HepG2 (cell line): Measurements from ENCODE around the gene JSRP1. TPM values are rescaled to one million over a fixed set of nuclear protein-coding genes. Genes with fewer than 3 reads are reported as not detected.

Experiments used
- AHR ChIP-seq: IDR thresholded peaks from 2 replicates; pipeline ENCODE4 v1.6.1; 2018; ENCODE audit warnings: missing genetic modification reagents, missing compliant biosample characterization
- ARHGAP35 ChIP-seq: sonication (generic); formaldehyde crosslinking; IDR thresholded peaks from 2 replicates; pipeline ENCODE4 v1.9.0; 2022; ENCODE audit warnings: mild to moderate bottlenecking, inconsistent platforms, moderate library complexity, missing genetic modification reagents, borderline replicate concordance
- ARID4A ChIP-seq: sonication (generic); formaldehyde crosslinking; IDR thresholded peaks from 2 replicates; pipeline ENCODE4 v1.5.0; 2020; ENCODE audit warnings: mild to moderate bottlenecking, missing genetic modification reagents, borderline replicate concordance
- BATF2 ChIP-seq: sonication (generic); formaldehyde crosslinking; IDR thresholded peaks from 2 replicates; pipeline ENCODE4 v1.8.0; 2022; ENCODE audit warnings: mild to moderate bottlenecking, missing genetic modification reagents, moderate library complexity
- BRCA1 ChIP-seq: sonication (generic); formaldehyde crosslinking; IDR thresholded peaks from 2 replicates; pipeline ENCODE4 v1.4.0; 2020; ENCODE audit warnings: missing genetic modification reagents
- DMAP1 ChIP-seq: IDR thresholded peaks from 2 replicates; pipeline ENCODE4 v1.6.1; 2016
- FIP1L1 ChIP-seq: fragments of 200-400 bp; formaldehyde crosslinking; IDR thresholded peaks from 2 replicates; pipeline ENCODE4 v1.6.1; 2018; ENCODE audit warnings: low read depth, mild to moderate bottlenecking, low read length, moderate library complexity, borderline replicate concordance; ENCODE audit not compliant: insufficient read depth
- HOXA3 ChIP-seq: sonication (generic); formaldehyde crosslinking; IDR thresholded peaks from 2 replicates; pipeline ENCODE4 v1.5.0; 2020; ENCODE audit warnings: missing genetic modification reagents
- KDM6A ChIP-seq: IDR thresholded peaks from 2 replicates; pipeline ENCODE4 v1.6.1; 2016; ENCODE audit warnings: low read depth
- NFIB ChIP-seq: sonication (generic); formaldehyde crosslinking; IDR thresholded peaks from 2 replicates; pipeline ENCODE4 v1.9.0; 2021; ENCODE audit warnings: missing genetic modification reagents, mild to moderate bottlenecking, borderline replicate concordance
- REL ChIP-seq: sonication (generic); formaldehyde crosslinking; conservative IDR thresholded peaks from 2 replicates; pipeline ENCODE4 v1.8.0; 2022; ENCODE audit warnings: mild to moderate bottlenecking, missing genetic modification reagents, moderate library complexity
- SIN3A ChIP-seq: IDR thresholded peaks from 2 replicates; pipeline ENCODE4 v1.6.1; 2011; ENCODE audit warnings: low read depth, mild to moderate bottlenecking, control low read depth, low read length, borderline replicate concordance
- SPEN ChIP-seq: sonication (generic); formaldehyde crosslinking; IDR thresholded peaks from 2 replicates; pipeline ENCODE4 v1.5.1; 2020; ENCODE audit warnings: low read depth, mild to moderate bottlenecking, missing genetic modification reagents
- ZC3H13 ChIP-seq: sonication (generic); formaldehyde crosslinking; IDR thresholded peaks from 2 replicates; pipeline ENCODE4 v1.8.1; 2023; ENCODE audit warnings: mild to moderate bottlenecking, missing genetic modification reagents, moderate library complexity
- ZFP37 ChIP-seq: sonication (generic); formaldehyde crosslinking; IDR thresholded peaks from 2 replicates; pipeline ENCODE4 v1.4.0; 2020; ENCODE audit warnings: missing genetic modification reagents, borderline replicate concordance
- ZNF256 ChIP-seq: sonication (generic); formaldehyde crosslinking; conservative IDR thresholded peaks from 2 replicates; pipeline ENCODE4 v1.4.0; 2020; ENCODE audit warnings: missing genetic modification reagents
- ZNF335 ChIP-seq: sonication (generic); formaldehyde crosslinking; IDR thresholded peaks from 2 replicates; pipeline ENCODE4 v1.4.0; 2020; ENCODE audit warnings: missing genetic modification reagents
- ZNF609 ChIP-seq: sonication (generic); formaldehyde crosslinking; IDR thresholded peaks from 2 replicates; pipeline ENCODE4 v1.4.0; 2020; ENCODE audit warnings: mild to moderate bottlenecking, missing genetic modification reagents, borderline replicate concordance
- ZNF678 ChIP-seq: sonication (generic); formaldehyde crosslinking; IDR thresholded peaks from 2 replicates; pipeline ENCODE4 v1.4.0; 2020; ENCODE audit warnings: mild to moderate bottlenecking, missing genetic modification reagents
- ZNF816 ChIP-seq: sonication (generic); formaldehyde crosslinking; IDR thresholded peaks from 2 replicates; pipeline ENCODE4 v1.8.0; 2022; ENCODE audit warnings: missing genetic modification reagents, mild to moderate bottlenecking, borderline replicate concordance
- ZSCAN9 ChIP-seq: IDR thresholded peaks from 2 replicates; pipeline ENCODE4 v1.6.1; 2016; ENCODE audit warnings: borderline replicate concordance
- polyA plus RNA-seq, 8 experiments: library from polyadenylated mRNA; depleted of rRNA in 3 of 8; stranded (reverse) in 7 of 8; unstranded in 1 of 8; fragments of >200 nt; fragmentation: Illumina TruSeq in 4 of 8; extraction: Trizol in 4 of 8; gene quantifications; 2 replicates each; pipeline versions ENCODE4 v1.2.1 to v1.2.3, GENCODE V29; 2011 to 2016; ENCODE audit warnings: low read depth in 4 of 8, missing spikeins in 1 of 8, mixed read lengths in 1 of 8; ENCODE audit not compliant: insufficient read depth in 1 of 8
- total RNA-seq, 5 experiments: library from RNA; depleted of rRNA; stranded (reverse); fragments of >200 nt; fragmentation: Illumina TruSeq; extraction: Trizol; gene quantifications; 2 replicates each; pipeline ENCODE4 v1.2.3, GENCODE V29; 2016; ENCODE audit warnings: low read depth in 1 of 5

JSRP1 gene
- total and polyA plus RNA-seq, 2 of the 13 experiments (the other 11 are each of a cell fraction or from before 2014, with no cell fraction given): 0.16 to 0.38 TPM

- TF ChIP-seq SIN3A: no peak
- peak; percentile 89 for TF ChIP-seq DMAP1
- no peak for TF ChIP-seq KDM6A (CRISPR knock-in tag)
- TF ChIP-seq FIP1L1: 0 out of 2 replicates have a peak, but pooled peaks have one; percentile 30
- peak; percentile 91; the same call in 1 of the 2 replicates for TF ChIP-seq ZNF816 (CRISPR knock-in tag)
- no peak for TF ChIP-seq NFIB (CRISPR knock-in tag)
- peak; percentile 87 for TF ChIP-seq ARHGAP35 (CRISPR knock-in tag)
- TF ChIP-seq BRCA1 (CRISPR knock-in tag): 0 out of 2 replicates have a peak, but pooled peaks have one; percentile 40
- peak; percentile 95 for TF ChIP-seq ZC3H13 (CRISPR knock-in tag)
- peak; percentile 98 for TF ChIP-seq REL (CRISPR knock-in tag)
- peak; percentile 95 for TF ChIP-seq ZFP37
- TF ChIP-seq BATF2 (CRISPR knock-in tag): peak; percentile 95
- TF ChIP-seq ZNF256 (CRISPR knock-in tag): peak; percentile 93
- peak; percentile 91; the same call in 1 of the 2 replicates for TF ChIP-seq ZNF335 (CRISPR knock-in tag)
- peak; percentile 73 for TF ChIP-seq AHR
- TF ChIP-seq ZSCAN9 (CRISPR knock-in tag): peak; percentile 99
- peak; percentile 96 for TF ChIP-seq SPEN
- TF ChIP-seq ZNF678 (CRISPR knock-in tag): peak; percentile 93
- peak; percentile 54; the same call in 1 of the 2 replicates for TF ChIP-seq ZNF609
- TF ChIP-seq ARID4A (CRISPR knock-in tag): peak; percentile 90
- TF ChIP-seq HOXA3 (CRISPR knock-in tag): peak; percentile 92
Measured at GRCh38 chr19:2236314-2237050, 19.7 kb downstream of the JSRP1 start, which contains the start of the genes PLEKHJ1 and SF3A2 (continued).
